ENCODE data around the gene PFAS.
A peak's percentile ranks its signal among the peaks of the same experiment; 100 is the strongest.
"Not testable (repeated sequence)": the region's sequence is repeated elsewhere in the genome, so short reads cannot be mapped to it uniquely, and the experiment has no call there.

Gene PFAS

DNA sequence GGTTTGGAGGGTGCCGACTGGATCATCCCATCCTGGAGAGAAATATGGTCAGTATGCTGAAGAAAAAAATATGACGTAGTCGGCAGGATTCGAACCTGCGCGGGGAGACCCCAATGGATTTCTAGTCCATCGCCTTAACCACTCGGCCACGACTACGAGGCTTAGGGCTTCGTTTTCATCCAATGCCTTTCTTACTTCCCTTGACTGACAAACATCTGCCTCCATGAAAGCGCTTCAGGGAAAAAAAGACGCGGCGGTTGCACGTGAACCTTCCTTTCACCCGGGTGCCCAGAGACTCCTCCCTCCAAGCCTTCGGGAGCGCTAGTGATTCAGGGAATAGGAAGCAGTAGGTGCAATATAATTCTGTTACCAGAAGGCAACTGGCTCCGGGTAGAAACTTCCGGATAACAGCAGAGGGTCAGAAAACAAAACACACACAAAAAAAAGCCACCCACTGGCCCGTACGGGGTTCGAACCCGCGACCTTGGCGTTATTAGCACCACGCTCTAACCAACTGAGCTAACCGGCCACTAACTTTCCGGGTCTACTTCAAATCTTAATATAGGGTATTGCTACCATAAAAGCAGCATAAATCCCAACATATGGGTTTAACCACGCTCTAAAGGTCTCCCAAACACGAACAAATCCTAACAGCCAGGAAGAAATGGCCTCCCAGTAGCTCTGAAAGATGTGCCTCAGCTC is 22.4 kb upstream of the PFAS start:
- DNase-seq: no peak

- no peak for DNase-seq
Measured at GRCh38 chr17:8227238-8227581, 21.9 kb upstream of the PFAS start.

DNA sequence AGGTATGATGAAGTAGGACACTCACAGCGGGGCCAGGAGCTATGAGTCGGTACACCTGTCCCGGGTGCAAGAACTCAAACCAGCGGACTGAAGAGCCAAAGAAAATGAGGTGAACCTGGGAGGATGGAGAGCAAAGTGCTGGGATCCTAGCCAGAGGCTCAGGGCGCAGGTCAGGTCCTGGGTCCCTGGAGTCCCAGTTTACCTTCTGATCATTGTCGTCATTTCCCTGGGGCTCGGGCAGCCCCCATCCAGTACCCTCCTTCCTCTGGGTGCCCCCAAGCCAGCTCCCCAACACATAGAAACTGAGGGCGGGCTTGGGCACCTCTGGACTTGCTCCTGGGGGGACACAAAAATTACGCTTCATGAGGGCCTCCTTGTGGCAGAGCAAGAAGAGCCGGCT is 17.4 kb upstream of the PFAS start:
- DNase-seq: no peak

DNA sequence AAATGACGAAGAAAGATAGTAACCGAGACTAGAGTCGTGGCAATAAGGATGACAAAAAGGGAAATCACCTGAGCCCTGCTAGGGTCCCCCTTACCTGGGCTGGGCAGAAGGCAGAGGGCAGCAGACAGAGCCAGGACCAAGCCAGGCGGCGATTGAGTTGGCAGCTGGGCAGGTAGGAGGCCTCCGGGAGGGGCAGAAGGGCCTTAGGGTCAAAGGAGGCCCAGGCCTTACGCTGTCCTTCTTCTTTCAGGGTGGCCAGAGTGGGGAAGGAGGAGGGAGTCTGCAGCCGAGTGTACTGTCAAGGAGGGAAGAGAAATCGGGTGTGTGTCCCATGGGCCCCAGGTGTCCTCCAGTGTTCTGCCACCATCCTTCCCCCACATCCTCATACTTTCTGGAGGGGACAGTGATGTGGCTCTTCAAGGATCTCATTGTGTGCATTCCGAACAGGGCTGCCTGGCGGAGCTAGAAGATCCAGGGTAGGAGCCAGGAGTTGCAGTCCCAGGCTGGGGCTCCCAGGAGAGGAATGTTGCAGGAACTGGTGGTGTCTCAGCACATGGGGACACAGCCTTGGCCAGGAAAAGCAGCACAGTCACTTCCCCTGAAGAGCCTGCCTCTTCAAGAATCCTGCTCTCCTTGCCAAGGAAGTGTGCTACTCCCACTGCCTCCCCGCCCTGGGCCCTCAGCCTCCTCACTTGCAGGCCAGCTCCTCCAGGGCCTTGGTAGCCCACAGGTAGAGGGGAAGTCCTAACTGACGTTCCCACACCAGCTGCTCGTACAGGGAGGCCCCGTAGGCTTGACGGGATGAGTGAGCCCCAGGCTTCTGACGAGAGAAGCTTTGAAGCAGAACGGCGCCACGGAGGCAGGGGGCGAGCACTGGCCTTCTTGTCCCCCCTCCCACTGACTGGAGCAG is 14.5 kb upstream of the PFAS start:
- DNase-seq: no peak

- no peak for DNase-seq
Measured at GRCh38 chr17:8235676-8236075, 13.4 kb upstream of the PFAS start.

- peak; percentile 86 for DNase-seq
Measured at GRCh38 chr17:8237175-8237574, 11.9 kb upstream of the PFAS start.

DNA sequence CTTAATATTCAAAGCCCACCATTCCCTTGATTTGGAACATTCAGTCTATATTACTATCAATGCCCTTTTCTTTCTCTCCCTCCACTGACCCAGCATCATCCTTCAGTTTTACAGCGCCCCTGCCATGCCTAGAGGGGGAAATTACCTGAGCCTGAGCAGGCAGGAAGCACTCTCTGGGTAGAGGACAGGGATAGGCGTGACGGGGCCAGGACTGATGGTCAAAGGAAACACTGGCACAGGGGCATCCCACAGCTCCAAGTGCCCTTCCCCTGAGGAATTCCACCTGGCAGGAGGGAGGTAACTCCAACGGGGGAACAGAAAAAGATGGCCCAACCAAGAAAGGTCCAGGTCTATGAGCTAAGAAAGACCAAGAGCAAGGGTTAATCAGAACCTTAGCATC is 11.2 kb upstream of the PFAS start:
- DNase-seq: no peak

GRCh38 chr17:8243827-8244226 is 5.3 kb upstream of the PFAS start:
- no peak for DNase-seq

GRCh38 chr17:8244768-8245167 is 4.3 kb upstream of the PFAS start:
- no peak for DNase-seq

DNA sequence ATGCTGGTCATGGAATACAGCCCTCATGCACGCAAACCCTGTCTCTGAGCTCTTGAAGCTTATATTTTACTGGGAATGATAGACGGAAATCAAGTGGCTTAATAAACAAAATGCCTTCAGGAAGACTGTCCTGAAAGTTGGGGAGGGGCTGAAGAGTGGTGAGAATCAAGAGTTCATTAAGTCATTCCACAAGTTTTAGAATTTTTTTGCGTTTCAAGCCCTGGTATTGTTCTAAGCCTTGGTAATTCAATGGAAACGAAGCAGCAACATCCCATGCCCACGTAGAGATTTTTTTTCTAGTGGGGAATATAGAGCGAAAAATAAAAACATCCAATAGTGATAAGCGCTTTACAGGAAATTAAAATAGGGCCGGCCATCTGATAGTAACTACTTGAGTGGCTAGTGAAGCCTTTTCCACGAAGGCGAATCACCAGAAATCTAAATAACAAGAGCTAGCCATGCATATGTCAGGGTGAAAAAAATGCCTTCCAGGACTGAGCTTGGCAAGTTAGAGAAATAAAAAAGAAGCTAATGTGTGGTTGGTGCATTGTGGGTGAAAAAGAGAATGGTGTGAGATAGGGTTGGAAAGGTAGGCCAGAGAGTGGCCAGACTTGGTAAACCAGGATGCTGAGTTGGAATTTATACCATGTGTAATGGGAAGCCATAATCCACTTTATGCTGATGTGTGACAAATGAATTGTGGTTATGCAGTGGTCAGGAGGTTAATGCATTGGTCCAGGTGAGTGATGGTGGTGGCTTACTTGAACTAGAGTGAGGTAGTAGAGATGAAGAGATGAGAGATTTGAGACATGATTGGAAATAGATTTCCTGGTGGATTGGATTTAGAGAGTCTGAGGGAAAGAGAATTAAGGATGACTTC is 772 bp downstream of the PFAS start:
- DNase-seq: no peak

GRCh38 chr17:8251411-8251810 is 2.3 kb downstream of the PFAS start:
- DNase-seq: not testable (repeated sequence)

- peak; percentile 8 for DNase-seq
Measured at GRCh38 chr17:8253801-8254200, 4.7 kb downstream of the PFAS start.

DNA sequence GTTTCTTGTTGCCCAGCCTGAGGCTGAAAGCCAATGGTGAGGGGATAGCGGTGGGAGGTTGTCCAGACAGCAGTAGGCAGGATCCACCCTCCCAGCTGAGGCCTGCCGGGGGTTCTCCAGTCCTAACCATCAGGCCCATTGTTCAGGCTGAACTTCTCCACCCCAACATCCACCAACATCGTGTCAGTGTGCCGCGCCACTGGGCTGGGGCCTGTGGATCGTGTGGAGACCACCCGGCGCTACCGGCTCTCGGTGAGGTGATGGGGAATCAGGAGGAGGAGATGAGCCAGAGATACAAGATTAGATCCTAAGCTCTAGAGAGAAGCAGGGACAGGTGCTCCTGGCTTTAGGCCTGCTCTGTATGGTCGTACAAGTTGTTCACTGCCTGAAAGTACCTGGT is 5.8 kb downstream of the PFAS start:
- DNase-seq: no peak

- DNase-seq: no peak
Measured at GRCh38 chr17:8255499-8255898, 6.4 kb downstream of the PFAS start.

GRCh38 chr17:8256291-8256690 is 7.2 kb downstream of the PFAS start:
- no peak for DNase-seq

DNA sequence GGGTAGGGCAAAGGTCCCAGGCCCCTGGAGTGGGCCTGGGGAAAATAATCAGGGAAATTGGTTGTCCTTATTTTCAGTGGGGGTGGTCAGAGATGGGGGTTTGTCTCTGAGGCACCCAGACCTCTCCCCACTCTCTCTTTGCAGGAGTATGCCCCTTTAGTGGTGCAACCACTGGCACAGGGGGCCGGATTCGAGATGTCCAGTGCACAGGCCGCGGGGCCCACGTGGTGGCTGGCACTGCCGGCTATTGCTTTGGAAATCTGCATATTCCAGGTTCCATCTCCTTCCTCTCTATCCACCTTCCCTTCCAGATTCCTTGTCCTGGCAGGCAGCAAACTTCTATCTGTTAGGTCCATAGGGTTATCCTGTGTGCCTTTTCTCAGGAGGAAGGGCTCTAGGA is 7.6 kb downstream of the PFAS start:
- DNase-seq: no peak

DNA sequence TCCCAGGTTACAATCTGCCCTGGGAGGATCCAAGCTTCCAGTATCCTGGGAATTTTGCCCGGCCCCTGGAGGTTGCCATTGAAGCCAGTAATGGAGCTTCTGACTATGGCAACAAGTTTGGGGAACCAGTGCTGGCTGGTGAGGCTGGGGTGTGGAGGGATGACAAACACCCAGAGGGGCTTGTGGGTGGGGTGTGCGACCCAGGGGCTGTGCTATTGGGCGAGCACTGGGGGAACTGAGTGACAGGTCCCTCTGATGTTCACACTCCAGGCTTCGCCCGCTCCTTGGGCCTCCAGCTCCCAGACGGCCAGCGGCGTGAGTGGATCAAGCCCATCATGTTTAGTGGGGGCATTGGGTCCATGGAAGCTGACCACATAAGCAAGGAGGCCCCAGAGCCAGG is 8.7 kb downstream of the PFAS start:
- DNase-seq: no peak

- DNase-seq: no peak
Measured at GRCh38 chr17:8264320-8264719, 15.2 kb downstream of the PFAS start.

DNA sequence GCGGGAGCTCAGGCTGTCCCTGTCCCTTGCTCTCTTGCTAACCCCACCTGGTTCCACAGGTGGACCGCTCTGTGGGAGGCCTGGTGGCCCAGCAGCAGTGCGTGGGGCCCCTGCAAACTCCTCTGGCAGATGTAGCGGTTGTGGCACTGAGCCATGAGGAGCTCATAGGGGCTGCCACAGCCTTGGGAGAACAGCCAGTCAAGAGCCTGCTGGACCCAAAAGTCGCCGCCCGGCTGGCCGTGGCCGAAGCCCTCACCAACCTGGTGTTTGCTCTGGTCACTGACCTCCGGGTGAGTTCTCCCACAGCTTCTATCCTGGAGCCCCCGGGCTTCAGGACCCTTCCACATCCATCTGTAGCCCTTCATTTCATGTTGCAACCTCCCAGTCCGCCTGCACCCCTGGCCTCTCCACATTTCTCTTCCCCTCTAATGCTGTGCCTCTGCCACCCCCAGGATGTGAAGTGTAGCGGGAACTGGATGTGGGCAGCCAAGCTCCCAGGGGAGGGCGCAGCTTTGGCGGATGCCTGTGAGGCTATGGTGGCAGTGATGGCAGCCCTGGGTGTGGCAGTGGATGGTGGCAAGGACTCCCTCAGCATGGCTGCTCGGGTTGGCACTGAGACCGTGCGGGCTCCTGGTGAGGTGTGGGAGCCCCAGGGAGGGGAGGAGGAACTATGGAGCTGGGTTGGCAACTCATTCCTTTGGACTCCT is 15.9 kb downstream of the PFAS start:
- DNase-seq: no peak

DNA sequence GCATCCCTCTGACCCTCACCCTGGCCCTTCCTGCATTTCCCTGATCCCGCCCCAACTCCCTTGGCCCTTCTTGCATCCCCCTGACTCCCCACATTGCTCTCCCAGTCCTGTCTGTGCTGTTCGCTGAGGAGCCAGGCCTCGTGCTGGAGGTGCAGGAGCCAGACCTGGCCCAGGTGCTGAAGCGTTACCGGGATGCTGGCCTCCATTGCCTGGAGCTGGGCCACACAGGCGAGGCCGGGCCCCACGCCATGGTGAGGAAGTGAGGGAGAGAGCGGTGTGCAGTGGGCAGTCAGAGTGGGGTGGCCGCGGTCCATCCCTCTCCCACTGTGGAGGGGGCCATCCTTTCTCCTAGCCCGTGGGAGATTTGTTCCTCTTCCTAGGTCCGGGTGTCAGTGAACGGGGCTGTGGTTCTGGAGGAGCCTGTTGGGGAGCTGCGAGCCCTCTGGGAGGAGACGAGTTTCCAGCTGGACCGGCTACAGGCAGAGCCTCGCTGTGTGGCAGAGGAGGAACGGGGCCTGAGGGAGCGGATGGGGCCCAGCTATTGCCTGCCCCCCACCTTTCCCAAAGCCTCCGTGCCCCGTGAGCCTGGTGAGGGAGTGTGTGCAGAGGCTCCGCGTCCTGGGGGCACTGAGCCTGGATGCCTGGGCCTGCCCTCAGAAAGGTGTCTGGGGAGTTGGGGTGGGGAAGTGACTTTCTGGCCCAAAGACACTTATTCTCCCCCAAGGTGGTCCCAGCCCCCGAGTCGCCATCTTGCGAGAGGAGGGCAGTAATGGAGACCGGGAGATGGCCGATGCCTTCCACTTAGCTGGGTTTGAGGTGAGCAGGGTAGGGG is 17.8 kb downstream of the PFAS start:
- DNase-seq: no peak

DNA sequence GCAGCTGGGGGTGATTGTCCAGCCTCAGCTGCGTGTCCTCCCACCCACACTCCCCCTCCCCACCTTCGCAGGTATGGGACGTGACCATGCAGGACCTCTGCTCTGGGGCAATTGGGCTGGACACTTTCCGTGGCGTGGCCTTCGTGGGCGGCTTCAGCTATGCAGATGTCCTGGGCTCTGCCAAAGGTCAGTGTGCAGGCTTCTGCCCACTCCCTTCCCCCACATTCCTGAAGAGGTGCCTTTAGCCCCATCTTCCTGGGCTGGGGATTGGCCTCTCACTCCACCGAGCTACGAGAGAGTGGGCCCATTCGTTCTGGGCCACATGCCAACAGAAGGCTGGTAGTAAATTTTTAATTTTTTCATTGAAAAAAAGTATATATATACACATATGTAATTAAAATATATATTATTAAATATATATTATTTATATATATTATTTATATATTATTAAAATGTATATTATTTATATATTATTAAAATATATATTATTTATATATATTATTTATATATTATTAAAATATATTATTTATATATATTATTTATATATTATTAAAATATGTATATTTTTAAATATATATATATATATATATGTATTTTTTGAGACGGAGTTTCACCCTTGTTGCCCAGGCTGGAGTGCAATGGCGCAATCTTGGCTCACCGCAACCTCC is 18.5 kb downstream of the PFAS start:
- no peak for DNase-seq

Data from SHP77 treated with DMSO at 0.1 percent for 48 hours (cell line).